NCI-H69 (cell line): ENCODE results near the gene DPEP2.
"Not testable (repeated sequence)": the region's sequence is repeated elsewhere in the genome, so short reads cannot be mapped to it uniquely, and the experiment has no call there.

ENCODE experiments used
- DNase-seq: peaks from one replicate; lab custom pipeline; 2025; lab: John Stamatoyannopoulos, UW

The DPEP2 gene

DNA sequence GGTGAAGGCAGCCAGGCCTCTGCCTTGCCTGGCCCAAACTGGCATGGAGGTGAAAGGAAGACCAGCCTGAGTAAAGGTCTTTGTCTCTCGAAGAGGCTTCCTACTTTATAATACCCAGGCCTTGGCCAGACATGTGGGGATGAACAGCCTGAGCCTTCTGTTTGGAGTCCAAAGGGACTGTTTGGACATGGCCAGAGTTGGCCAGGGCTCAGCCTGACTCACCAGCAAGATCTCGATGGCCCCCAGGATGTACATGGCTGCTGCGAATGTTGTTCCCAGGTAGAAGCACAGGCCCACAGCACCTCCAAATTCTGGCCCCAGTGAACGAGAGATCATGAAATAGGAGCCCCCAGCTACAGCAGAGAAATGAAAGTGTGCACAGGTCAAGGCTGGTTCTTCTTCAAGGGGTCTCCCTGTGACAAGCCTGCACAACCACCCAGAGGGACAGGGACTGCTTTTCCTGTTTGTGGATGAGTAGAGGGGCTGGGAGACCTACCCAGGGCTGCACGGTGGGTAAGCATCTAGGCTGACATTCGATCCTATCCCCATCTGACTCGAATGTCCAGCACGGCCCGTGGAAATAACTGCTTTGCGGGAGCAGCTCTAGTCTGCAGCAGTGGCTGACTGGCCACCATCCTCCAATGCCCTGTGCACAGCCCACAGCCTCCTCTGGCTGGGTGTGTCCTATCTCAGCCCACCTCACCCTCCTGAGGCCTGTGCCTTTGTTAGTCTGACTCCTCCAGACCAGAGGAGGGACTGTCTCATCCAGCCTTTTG lies 44.7 kb downstream of the DPEP2 start:
- DNase-seq, result no peak

GRCh38 chr16:67953641-67954375 lies 45.5 kb downstream of the DPEP2 start:
- DNase-seq, result no peak

DNA sequence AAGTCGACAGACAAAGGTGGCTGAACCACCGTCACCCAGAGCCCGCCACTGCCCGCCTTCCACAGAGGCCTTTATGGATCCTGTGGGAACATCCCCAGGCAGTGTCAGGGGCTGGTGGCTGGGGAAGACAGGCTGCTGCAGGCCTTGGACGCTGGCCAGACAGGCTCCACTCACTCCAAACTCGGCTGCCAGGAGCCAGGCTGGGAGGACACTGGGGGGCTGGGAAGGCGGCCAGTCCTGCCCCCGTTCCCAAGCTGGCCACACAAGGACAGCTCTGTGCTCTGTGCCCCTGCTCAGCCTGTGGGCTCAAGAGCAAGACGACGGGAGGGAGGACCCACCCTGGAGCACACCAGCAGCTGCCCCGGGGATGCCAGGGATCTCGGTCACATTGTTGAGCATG lies 47.8 kb downstream of the DPEP2 start:
- no peak for DNase-seq

DNA sequence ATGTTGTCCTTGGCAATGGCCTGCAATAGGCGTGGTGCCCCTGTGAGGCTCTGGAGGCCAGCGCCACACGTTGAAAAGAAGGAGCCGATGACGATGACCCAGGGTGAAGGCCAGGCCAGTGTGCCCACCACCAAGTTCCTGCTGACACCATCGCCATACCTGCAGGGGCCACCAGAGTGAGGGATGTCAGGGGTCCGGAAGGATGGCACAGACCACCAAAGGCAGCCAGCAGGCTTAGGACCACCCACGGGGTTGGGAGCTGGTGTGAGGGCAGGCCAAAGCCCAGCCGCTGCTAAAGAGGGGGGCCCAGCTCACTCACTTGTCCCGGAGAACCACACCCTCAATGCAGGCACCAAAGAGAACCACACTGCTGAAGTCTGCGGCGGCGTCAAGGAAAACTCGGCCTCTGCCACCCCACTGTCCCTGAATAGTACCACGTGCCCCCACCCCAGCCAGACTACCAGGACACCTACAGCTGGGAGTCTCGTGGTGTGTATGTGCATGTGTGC lies 48.9 kb downstream of the DPEP2 start:
- no peak for DNase-seq

- no peak for DNase-seq
Measured at GRCh38 chr16:67949645-67950044, 49.6 kb downstream of the DPEP2 start.

GRCh38 chr16:67948015-67948414 lies 51.3 kb downstream of the DPEP2 start:
- no peak for DNase-seq

DNA sequence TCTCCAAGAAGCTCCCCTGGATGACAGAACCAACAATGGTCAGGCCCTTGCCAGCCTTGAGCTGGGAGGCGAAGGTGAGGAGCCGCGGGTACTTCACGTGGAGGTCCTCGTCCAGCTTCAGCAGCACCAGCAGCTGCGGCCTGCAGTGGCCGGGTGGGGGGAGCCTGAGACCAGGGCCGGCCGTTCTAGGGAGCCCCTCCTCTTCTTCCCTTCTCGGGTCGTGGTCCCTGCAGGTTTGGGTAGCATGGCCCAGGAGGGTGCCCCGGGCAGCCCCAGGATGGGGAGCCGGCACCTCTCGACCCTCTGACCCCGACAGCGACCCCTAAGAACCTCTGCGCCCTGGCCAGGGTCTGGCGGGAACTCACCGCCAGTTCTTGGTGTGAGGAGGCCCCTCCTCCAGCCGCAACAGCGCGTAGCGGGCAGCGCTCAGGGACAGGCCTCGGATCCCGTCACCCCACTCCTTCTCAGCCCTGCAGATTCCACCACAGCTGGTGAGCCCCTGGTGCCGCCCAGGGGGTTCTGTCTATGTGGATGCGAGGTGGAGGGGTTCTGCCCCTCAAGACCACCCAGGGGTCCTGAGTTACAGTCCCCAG lies 52.2 kb downstream of the DPEP2 start:
- DNase-seq, result no peak

- no peak for DNase-seq
Measured at GRCh38 chr16:67946128-67946569, 53.1 kb downstream of the DPEP2 start.

GRCh38 chr16:67945392-67945933 lies 53.8 kb downstream of the DPEP2 start:
- no peak for DNase-seq

DNA sequence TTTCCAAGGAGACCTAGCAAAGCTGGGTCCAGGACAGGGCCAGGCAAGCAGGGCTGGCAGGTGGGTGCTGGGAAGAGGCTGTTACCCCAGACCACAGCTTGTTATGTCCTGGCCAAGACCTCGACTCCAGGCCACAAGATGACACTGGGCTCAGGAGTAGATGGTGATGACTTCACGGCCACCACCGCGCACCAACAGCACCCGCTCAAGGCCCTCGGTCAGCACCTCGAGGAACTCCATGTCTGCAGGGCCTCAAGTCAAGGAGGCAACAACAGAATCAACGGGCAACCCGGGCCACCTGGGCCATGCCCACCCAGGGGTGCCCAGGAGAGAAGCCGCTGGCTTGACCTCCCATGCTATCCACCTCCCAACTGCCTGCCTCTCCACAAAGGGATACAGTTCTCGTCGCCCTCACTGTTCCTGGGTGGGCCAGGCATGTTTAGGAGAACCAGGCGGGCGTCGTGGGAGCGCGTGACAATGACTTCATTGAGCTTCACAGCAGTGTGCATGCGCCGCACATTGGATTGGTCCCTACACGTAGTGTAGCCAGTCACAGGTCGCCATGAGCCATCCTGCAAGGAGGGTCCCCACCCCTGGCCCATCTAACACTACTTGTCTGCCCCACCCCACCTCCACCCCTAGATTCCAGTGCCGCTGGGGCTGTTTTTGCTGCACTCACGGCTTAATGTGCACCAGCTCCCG lies 54.4 kb downstream of the DPEP2 start:
- DNase-seq, result no peak

DNA sequence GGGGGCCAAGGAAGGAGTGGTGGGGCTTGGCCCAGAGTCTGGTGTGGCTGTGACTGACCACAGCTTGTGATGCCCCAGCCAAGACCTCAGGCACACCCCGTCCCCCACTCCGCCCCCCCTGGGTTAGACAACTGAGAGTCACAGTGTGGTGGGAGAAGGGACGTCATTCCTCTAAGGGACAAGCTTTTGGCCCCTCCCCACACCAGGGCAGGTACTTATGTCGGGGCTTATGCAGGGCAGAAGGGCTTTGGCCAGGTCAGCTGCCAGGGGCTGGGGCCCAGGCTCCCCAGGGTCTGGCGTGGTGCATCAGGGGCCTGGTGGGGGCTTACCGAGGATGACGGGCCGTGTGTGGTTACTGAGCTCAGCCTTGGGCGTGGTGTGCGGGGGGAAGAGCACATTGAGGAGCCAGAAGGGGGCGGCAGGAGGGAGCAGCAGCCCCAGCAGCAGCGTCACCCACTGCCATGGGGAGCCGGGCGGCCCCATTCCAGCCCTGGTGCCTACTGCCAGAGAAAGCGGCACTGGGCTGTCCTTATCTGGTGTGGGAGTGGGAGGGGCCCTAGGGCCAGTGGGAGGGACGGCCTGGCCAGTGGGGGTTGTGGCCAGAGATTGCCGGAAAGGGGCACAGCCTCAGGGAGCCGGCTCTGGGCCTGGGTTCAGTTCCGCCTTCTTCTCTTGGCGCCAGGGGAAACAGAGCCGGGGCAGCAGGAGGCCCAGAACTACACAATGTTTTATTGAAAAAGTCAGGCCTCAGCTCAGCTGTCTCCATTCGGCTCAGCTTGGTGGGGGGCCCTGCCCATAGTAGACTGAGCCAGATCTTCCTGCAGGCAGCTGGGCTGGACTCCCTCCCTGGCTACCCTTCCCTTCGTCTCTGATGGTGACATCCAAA lies 55.4 kb downstream of the DPEP2 start, which contains the start of gene LCAT:
TSS of gene LCAT (minus strand) at position 502 of the 886 bp plus-strand sequence. CDS start at position 483, 19 bp downstream.
- no peak for DNase-seq

DNA sequence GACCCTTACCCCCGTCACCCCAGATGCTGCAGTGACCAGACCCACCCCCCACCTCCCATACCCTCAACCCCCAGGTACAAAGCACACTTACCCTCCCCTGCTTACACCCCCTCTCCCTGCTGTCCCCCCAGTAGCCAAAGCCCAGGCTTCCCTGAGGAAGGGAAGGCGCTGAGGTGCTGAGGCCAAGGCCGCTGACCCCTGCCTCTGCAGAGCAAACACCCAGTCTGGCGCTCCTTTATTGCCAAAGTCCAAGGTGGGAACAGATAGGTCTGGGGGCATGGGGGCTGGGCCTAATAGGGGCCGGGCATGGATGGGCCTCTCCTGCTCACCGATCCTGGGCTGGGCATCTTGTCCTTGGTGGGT lies 56.0 kb downstream of the DPEP2 start:
- DNase-seq, result no peak

DNA sequence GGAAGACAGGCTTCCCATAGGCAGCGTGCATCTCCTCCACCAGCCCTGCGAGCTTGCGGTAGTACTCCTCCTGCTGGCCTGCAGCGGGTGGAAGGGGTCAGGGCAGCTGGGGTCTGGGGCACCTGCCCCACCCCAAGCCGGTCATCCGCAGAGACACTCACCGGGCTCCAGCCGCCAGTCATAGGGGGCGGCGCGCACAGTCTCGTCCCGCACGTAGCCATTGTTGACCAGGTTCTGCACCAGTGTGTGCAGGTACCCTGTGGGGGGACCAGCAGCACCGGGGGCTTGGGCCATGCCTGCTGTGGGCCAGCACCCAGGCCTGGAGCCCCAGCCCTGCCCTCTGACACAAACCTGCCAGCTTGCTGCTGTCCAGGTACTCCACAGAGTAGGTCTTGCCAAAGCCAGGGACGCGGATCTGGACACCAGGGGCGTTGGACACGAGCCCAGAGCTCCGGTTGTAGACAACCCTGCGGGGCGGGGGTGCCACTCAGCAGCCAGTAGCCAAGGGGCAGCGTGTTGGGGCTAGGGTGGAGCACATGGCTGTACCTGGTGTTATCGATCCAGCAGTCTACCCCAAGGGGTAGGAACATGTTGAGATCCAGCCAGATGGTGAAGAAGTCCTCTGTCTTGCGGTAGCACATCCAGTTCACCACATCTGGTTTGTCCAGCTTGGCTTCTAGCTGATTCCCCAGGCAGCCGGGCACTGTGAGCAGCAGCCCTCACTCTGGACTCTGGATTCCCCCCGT lies 56.6 kb downstream of the DPEP2 start:
- no peak for DNase-seq

DNA sequence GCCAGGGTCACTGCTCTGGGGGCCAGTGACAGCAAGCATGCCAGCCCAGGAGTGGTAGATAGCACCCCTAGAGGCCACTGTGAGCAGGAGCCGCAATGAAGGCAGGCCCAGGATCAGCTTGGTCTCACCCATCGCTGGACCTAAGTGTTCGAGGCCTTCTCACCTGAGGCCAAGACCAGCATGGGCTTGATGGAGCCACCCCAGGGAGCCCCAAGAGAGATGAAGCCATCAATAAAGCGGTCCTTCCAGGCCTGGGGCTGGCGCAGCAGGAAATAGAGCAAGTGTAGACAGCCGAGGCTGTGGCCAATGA lies 57.1 kb downstream of the DPEP2 start:
- DNase-seq, result peak; percentile 38

DNA sequence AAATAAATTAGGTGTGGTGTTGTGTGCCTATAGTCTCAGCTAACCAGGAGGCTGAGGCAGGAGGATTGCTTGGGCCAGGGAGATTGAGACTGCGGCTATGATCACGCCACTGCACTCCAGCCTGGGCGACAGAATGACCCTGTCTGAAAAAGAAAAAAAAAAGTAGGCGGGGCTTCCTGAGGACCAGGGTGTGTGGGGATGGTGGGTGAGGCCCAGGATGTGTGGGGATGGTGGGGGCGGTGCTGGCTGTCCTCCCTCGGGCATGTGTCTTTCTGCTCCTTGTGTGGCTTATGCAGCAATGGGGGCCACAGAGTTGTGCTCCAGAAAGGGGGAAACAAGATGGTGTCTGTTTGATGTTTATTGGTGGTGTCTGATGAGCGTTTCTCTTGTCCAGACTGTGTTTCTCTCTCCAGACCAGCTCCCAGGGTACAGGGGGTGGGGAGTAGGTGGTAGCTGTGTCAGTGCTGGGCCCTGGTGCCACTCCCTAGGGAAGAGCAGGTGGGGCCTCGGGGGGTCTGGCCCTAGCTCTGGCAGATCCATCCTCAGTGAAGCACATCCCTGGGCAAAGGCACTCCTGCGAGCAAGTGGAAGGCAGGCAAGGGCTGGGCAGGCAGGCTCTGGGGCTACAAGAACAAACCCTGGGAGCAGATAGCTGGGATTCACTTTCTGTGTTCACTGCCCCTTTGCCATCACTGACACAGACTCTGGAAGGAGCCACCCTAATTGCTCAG lies 57.6 kb downstream of the DPEP2 start:
- DNase-seq, result no peak

GRCh38 chr16:67940446-67941089 lies 58.7 kb downstream of the DPEP2 start:
- DNase-seq, result no peak

DNA sequence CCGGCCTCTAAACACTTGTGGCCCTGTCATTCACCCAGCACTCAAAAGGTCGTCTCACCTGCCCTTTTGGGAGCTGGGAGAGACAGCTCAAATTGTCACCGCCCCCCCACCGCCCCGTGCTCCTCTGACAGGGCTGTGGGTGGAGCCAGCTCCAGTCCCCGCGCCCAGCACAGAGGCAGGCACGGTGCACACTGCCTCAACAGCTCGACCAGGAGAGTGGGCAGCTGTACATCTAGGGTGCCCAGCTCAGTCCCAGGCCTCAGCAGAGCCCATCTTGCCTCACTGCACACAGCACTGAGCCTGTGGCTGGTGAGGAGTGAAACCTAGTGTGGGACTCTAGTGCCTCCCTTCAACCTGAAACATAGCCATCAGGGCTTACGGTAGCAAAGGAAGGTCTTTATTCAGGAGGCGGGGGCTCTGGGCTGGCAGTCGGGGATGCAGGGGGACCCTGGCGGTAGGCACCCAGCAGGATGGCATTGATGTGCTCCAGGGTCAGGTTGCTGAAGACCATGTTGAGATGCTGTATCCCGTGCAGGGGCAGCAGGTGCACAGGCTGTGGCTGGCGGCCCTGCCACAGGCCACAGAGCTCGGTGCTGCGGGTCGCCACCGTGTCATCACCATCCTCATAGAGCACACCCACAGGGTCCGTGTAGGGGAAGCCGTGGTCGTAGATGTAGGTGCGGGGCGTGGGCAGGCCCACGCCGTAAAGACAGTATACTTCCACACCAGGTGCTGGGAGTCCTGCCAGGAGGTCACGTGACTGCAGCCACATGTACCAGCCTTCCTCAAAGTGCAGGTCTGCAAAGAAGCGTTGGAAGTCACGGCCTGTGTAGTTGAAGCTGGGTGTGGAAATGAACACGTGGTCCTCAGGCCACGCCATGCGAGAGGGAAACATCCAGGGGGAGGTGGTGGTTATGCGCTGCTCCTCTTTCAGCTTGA lies 59.5 kb downstream of the DPEP2 start:
- no peak for DNase-seq

DNA sequence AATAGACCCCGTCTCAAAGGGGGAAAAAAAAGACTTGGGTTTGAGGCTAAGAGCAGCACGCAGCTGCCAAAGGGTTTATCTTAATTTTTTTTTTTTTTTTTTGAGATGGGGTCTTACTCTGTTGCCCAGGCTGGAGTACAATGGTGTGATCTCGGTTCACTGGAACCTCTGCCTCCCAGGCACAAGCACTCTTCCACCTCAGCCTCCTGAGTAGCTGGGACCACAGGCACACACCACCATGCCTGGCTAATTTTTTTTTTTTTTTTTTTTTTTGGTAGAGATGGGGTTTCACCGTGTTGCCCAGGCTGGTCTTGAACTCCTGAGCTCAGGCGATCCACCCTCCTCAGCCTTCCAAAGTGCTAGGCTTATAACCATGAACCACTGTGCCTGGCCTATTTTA lies 61.6 kb downstream of the DPEP2 start:
- DNase-seq, result not testable (repeated sequence)
